Transverse colon (tissue), 4 donors: Measurements from ENCODE around the gene SPAG8.

ENCODE experiments used
- EP300 ChIP-seq: sonication (generic); formaldehyde crosslinking; IDR thresholded peaks from one replicate; pipeline ENCODE4 v1.6.1; 2017; ENCODE audit warnings: antibody characterized with exemption, low read depth
- POLR2A ChIP-seq: fragments of 450-650 bp; IDR thresholded peaks from one replicate; pipeline ENCODE4 v1.6.1; 2016; ENCODE audit warnings: antibody characterized with exemption, mild to moderate bottlenecking, moderate library complexity
- POLR2AphosphoS5 ChIP-seq, 3 donors: sonication (generic); formaldehyde crosslinking; IDR thresholded peaks; one replicate each; pipeline ENCODE4 v1.6.1; 2016; ENCODE audit warnings: antibody characterized with exemption in 3 of 3
- TF ChIP-seq, protein P1 (sequence below), 5 experiments: fragments of 200-600 bp in 3 of 5; fragments of 450-650 bp in 2 of 5; sonication (generic) in 3 of 5; IDR thresholded peaks; 1 replicate in 2 of 5; 2 replicates in 3 of 5; pipeline ENCODE4 v1.5.1; 2016 to 2017; ENCODE audit warnings: antibody characterized with exemption in 5 of 5, inconsistent platforms in 3 of 5, mild to moderate bottlenecking in 2 of 5, moderate library complexity in 1 of 5

DNA sequence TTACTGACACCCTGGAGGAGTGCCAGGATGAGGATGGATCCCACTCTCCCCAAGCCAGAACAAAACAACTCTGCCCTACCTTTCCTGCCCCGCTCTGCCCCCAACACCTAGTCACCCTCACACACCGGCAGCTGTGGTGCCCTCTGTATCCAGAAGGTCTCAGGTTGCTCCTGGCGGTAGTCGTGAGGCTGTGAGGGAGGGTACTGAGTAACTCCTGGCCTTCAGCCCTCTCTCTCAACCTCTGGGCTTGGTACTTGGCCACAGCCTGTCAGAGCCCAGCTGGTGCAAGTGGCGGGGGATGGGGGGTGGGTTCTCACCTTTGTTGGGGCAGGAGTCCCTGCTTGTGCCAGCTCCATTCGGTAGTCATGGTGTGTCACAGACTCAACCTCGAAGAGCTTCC lies 1.9 kb downstream of the SPAG8 start:
- TF ChIP-seq, protein P1, sequence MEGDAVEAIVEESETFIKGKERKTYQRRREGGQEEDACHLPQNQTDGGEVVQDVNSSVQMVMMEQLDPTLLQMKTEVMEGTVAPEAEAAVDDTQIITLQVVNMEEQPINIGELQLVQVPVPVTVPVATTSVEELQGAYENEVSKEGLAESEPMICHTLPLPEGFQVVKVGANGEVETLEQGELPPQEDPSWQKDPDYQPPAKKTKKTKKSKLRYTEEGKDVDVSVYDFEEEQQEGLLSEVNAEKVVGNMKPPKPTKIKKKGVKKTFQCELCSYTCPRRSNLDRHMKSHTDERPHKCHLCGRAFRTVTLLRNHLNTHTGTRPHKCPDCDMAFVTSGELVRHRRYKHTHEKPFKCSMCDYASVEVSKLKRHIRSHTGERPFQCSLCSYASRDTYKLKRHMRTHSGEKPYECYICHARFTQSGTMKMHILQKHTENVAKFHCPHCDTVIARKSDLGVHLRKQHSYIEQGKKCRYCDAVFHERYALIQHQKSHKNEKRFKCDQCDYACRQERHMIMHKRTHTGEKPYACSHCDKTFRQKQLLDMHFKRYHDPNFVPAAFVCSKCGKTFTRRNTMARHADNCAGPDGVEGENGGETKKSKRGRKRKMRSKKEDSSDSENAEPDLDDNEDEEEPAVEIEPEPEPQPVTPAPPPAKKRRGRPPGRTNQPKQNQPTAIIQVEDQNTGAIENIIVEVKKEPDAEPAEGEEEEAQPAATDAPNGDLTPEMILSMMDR (IDR thresholded peaks at IDR 0.05) = no peak
- TF ChIP-seq POLR2A (no peak), EP300 (no peak), POLR2AphosphoS5 (IDR thresholded peaks at IDR 0.05) (no peak)
